SW 1271 (cell line): ENCODE data around the gene LENG1.
A peak's percentile ranks its signal among the peaks of the same experiment; 100 is the strongest.

ENCODE experiments used
- DNase-seq, 2 experiments: peaks; one replicate each; lab custom pipeline; 2025; lab: John Stamatoyannopoulos, UW

Gene LENG1

GRCh38 chr19:54164369-54165068 lies 5.0 kb upstream of the LENG1 start:
- DNase-seq, result no peak

- DNase-seq, result no peak
Measured at GRCh38 chr19:54162884-54163283, 3.4 kb upstream of the LENG1 start.

- peak; percentile 61 to 64 for DNase-seq
Measured at GRCh38 chr19:54162241-54162805, 2.8 kb upstream of the LENG1 start.

- DNase-seq, result no peak
Measured at GRCh38 chr19:54160854-54161253, 1.3 kb upstream of the LENG1 start.

- no peak for DNase-seq
Measured at GRCh38 chr19:54160182-54160811, 776 bp upstream of the LENG1 start.

- DNase-seq, result peak in 1 of 2 experiments; percentile 39
Measured at GRCh38 chr19:54158812-54159351, 639 bp downstream of the LENG1 start.

GRCh38 chr19:54156953-54157352 lies 2.6 kb downstream of the LENG1 start:
- DNase-seq, result no peak

GRCh38 chr19:54156490-54156889 lies 3.0 kb downstream of the LENG1 start:
- no peak for DNase-seq

GRCh38 chr19:54155694-54156093 lies 3.8 kb downstream of the LENG1 start:
- no peak for DNase-seq

- peak in 1 of 2 experiments; percentile 36 for DNase-seq
Measured at GRCh38 chr19:54154603-54155345, 4.7 kb downstream of the LENG1 start.

GRCh38 chr19:54153731-54154326 lies 5.7 kb downstream of the LENG1 start:
- DNase-seq, result no peak

GRCh38 chr19:54152878-54153524 lies 6.5 kb downstream of the LENG1 start:
- no peak for DNase-seq

- DNase-seq, result no peak
Measured at GRCh38 chr19:54152267-54152666, 7.3 kb downstream of the LENG1 start.

- DNase-seq, result no peak
Measured at GRCh38 chr19:54151362-54152035, 8.0 kb downstream of the LENG1 start.

- no peak for DNase-seq
Measured at GRCh38 chr19:54149021-54149812, 10.3 kb downstream of the LENG1 start.

GRCh38 chr19:54148158-54148557 lies 11.4 kb downstream of the LENG1 start:
- DNase-seq, result no peak

- no peak for DNase-seq
Measured at GRCh38 chr19:54147676-54148075, 11.8 kb downstream of the LENG1 start.

GRCh38 chr19:54145541-54146158 lies 13.9 kb downstream of the LENG1 start:
- DNase-seq, result no peak

GRCh38 chr19:54142166-54142780 lies 17.2 kb downstream of the LENG1 start:
- DNase-seq, result no peak
